Measurements from ENCODE around the gene GRAP2.

GRAP2 gene

GRCh38 chr22:39995393-39996252 is 94.7 kb downstream of the GRAP2 start:
- TF ChIP-seq EZH2phosphoT487 (IDR thresholded peaks at IDR 0.05; ENCODE audit: borderline replicate concordance, low read length): no peak
- no peak for TF ChIP-seq CTCF (IDR thresholded peaks at IDR 0.05; ENCODE audit: low read depth, low read length, poor library complexity, severe bottlenecking)
- Histone ChIP-seq H3K9me3 (ENCODE audit: control insufficient read depth, insufficient read depth, low read length) (no peaks in the 10 kb centered on the region), H3K27ac (ENCODE audit: low read depth, low read length) (no peak overlapping the region), H4K20me1 (ENCODE audit: control insufficient read depth, insufficient read depth, low read depth, low read length) (no peaks in the 10 kb centered on the region), H3K4me3 (ENCODE audit: low read length) (no peak overlapping the region), H3K9me2 (replicated peaks; ENCODE audit: control insufficient read depth, low read length) (no peaks in the 10 kb centered on the region), H3K4me1 (ENCODE audit: control insufficient read depth, low read length) (no peaks in the 10 kb centered on the region), H3F3A (ENCODE audit: control insufficient read depth, insufficient read depth) (no peaks in the 10 kb centered on the region), H3K4me2 (ENCODE audit: low read length) (no peak overlapping the region), H3K36me3 (ENCODE audit: control insufficient read depth, low read length) (no peaks in the 10 kb centered on the region), H3K79me2 (ENCODE audit: control insufficient read depth, low read length) (no peaks in the 10 kb centered on the region), H3K27me3 (ENCODE audit: control insufficient read depth, low read length) (peaks cover 3% of the 10 kb centered on the region; the same call in 1 of the 2 replicates)

- no peak overlapping the region for H3K4me3 ChIP-seq (ENCODE audit: low read length)
- H3K27ac ChIP-seq (ENCODE audit: low read depth, low read length): no peak overlapping the region
- TF ChIP-seq EZH2phosphoT487 (IDR thresholded peaks at IDR 0.05; ENCODE audit: borderline replicate concordance, low read length) (no peak), CTCF (IDR thresholded peaks at IDR 0.05; ENCODE audit: low read depth, low read length, poor library complexity, severe bottlenecking) (no peak)
Measured at GRCh38 chr22:39996732-39997131, 95.8 kb downstream of the GRAP2 start.

GRCh38 chr22:39997421-39997820 is 96.5 kb downstream of the GRAP2 start:
- Histone ChIP-seq H3F3A (ENCODE audit: control insufficient read depth, insufficient read depth) (no peaks in the 10 kb centered on the region), H3K9me3 (ENCODE audit: control insufficient read depth, insufficient read depth, low read length) (no peaks in the 10 kb centered on the region), H3K9me2 (replicated peaks; ENCODE audit: control insufficient read depth, low read length) (no peaks in the 10 kb centered on the region), H3K4me2 (ENCODE audit: low read length) (no peak overlapping the region), H3K79me2 (ENCODE audit: control insufficient read depth, low read length) (no peaks in the 10 kb centered on the region), H3K4me3 (ENCODE audit: low read length) (no peak overlapping the region), H4K20me1 (ENCODE audit: control insufficient read depth, insufficient read depth, low read depth, low read length) (no peaks in the 10 kb centered on the region), H3K27me3 (ENCODE audit: control insufficient read depth, low read length) (0 out of 2 replicates have a peak, but pooled peaks cover 5% of the 10 kb centered on the region), H3K4me1 (ENCODE audit: control insufficient read depth, low read length) (no peaks in the 10 kb centered on the region), H3K27ac (ENCODE audit: low read depth, low read length) (no peak overlapping the region), H3K36me3 (ENCODE audit: control insufficient read depth, low read length) (no peaks in the 10 kb centered on the region)
- no peak for TF ChIP-seq EZH2phosphoT487 (IDR thresholded peaks at IDR 0.05; ENCODE audit: borderline replicate concordance, low read length)
- no peak for TF ChIP-seq CTCF (IDR thresholded peaks at IDR 0.05; ENCODE audit: low read depth, low read length, poor library complexity, severe bottlenecking)

More at GRCh38 chr22:39996732-39997131, 95.8 kb downstream of the GRAP2 start:
- Histone ChIP-seq H3K36me3 (ENCODE audit: control insufficient read depth, low read length) (no peaks in the 10 kb centered on the region), H4K20me1 (ENCODE audit: control insufficient read depth, insufficient read depth, low read depth, low read length) (no peaks in the 10 kb centered on the region), H3F3A (ENCODE audit: control insufficient read depth, insufficient read depth) (no peaks in the 10 kb centered on the region), H3K27me3 (ENCODE audit: control insufficient read depth, low read length) (peaks cover 7% of the 10 kb centered on the region; the same call in 1 of the 2 replicates), H3K4me2 (ENCODE audit: low read length) (no peak overlapping the region), H3K9me3 (ENCODE audit: control insufficient read depth, insufficient read depth, low read length) (no peaks in the 10 kb centered on the region), H3K79me2 (ENCODE audit: control insufficient read depth, low read length) (no peaks in the 10 kb centered on the region), H3K9me2 (replicated peaks; ENCODE audit: control insufficient read depth, low read length) (no peaks in the 10 kb centered on the region), H3K4me1 (ENCODE audit: control insufficient read depth, low read length) (no peaks in the 10 kb centered on the region)
